Activated CD8-positive, alpha-beta memory T cell treated with anti-CD3 and anti-CD28 coated beads for 48 hours (primary cell): Measurements from ENCODE around the gene DNAH11.
"Not testable (repeated sequence)": the region's sequence is repeated elsewhere in the genome, so short reads cannot be mapped to it uniquely, and the experiment has no call there.

Source experiments
- DNase-seq, 3 experiments: peaks; one replicate each; pipeline ENCODE4 v3.0.0-alpha.2; 2020; ENCODE audit warnings: low read depth in 2 of 3, low spot score in 2 of 3

Gene DNAH11

DNA sequence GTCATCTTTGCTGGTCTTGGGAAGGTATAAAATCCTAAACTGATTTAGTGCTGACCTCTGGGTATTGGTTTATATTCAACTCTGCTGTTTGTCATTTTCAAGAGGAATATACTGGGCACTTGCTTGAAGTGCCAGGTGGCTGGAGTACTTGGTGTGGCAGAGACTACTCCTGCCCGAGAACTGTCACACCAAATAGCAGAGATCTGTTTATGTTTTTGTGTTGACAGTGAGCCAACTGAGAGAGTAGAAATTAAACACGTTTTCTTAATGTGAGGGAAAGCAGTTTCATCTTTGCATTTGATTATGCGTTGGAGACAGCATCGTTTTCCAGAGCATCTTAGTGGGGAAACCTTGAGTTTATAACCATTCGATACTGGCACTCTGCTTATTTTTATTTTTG, 228.4 kb downstream of the DNAH11 start:
- DNase-seq: no peak

DNA sequence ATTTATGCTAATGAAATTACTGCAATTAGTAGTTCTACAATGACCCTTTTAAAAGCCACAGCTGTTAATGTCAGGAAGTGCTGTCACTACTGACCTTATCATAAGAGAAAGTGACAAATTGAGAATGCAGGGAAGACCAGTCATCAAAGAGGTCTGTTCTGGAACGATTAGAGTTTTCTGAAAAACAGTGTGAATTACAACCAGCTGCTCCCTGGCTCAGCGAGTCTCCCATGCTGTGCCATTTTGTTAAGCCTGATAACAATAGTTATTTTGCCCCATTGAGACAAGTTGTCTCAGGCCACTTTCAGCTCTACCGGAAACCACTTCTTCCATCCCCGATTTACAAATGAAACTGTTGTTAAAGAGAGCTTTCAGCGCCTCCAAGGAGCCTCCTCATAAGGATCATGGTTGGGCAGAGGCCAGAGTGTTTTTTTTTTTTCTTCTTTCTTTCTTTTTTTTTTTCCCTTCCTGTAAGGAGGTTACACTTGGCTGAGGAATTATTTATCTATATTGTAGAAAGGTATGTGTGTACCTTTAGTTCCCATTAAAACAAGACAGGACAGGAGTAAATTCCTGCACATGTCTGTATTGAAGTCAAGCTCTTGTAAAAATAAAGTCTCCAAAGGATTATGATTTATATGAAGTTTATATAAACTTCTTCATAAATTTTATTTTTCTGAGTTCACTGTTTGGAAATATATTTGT, 229.2 kb downstream of the DNAH11 start:
- DNase-seq: no peak

DNA sequence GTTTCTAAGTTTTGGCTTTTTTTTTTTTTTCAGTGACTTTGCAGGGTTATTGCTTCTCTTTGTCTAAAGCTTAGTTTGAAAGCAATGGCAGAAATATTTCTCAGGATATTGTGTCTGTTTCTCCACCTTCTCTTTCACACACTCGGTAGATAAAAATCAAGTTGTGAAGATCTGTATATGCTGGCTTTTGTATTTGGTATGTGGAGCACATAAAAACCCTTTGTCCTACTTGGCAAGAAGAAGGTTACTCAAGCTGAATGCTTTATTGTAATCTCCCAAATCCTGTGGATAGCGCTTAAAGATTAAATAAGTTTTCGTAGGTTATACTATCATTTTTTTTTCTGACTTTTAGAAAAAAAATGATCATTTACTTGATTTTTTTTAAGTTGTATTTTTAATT, 230.5 kb downstream of the DNAH11 start:
- no peak for DNase-seq

- DNase-seq: no peak
Observed at GRCh38 chr7:21777921-21778320, 235.1 kb downstream of the DNAH11 start.

DNA sequence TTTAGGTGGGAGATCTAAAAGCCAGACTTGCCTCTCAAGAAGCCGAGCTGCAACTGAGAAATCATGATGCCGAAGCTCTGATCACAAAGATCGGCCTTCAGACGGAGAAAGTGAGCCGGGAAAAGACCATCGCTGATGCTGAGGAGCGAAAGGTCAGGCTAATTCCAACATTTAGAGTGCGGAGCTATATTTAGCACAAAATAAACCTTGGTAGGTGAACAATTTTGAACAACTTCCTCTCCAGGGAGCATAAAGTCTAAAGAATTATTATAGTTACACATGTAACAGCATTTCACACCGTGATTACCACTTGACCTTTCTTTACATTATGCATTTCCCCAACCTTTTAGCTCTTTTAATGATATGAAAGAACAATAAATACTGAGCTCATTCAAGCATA, 236.1 kb downstream of the DNAH11 start:
- DNase-seq: no peak

- no peak for DNase-seq
Observed at GRCh38 chr7:21782996-21783395, 240.2 kb downstream of the DNAH11 start.

DNA sequence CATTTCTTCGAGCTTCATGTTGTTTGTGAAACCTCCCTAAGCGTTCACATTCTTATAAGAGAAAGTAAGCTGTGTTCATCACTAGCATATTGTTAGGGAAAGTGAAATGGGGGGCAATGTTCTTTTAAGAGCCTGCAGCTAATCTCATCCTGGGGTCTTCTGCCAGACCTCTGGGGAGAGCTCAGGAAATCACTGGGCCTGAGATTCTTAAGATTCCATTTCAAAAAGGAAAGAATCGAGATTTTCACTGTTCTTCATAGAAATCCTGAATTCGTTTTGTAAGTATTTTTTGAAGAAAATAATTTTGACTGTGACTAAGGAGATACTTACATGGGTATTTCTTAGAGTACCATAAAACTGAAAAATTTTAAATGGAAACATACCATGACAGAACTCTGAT, 242.2 kb downstream of the DNAH11 start:
- DNase-seq: no peak

DNA sequence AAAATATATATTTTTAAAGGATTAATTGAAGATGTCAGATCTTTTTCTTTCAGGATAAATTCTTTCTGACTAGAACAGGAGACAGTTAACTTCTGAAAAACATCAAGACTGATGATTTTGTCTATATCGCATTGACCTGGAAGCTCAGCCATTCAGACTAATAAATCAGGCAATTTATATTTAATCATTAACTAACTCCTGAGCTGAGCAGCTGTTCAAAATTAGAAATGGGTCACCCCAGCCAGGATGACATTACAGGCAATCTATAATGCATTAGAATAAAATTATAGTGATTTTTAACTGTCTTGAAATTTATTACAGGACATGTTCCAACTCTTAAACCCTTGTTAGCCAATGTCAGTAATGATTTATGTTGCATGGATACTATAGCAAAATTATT, 263.0 kb downstream of the DNAH11 start:
- no peak for DNase-seq

- no peak for DNase-seq
Observed at GRCh38 chr7:21806388-21806787, 263.5 kb downstream of the DNAH11 start.

GRCh38 chr7:21819048-21819447, 276.2 kb downstream of the DNAH11 start:
- no peak for DNase-seq

- no peak for DNase-seq
Observed at GRCh38 chr7:21828841-21829240, 286.0 kb downstream of the DNAH11 start.

GRCh38 chr7:21829731-21830130, 286.9 kb downstream of the DNAH11 start:
- no peak for DNase-seq

DNA sequence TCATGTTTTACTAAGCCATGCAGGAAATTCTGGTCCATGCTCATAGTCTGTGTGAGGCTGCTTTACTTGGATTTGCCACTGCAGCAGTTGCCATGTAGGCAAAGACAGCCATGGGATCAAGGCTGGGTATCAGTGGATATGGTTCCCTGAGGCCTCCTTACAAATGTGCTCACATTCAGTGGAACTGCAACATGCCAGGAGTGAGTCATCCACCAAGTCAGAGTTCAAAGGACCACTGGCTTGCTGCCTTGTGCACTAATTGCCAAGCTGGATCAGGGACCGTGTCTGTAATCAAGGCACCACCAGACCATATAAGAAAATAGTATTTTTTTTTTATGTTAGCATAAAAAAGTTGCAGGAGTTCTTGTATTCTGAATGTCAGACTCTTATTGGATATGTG, 301.9 kb downstream of the DNAH11 start:
- DNase-seq: no peak

DNA sequence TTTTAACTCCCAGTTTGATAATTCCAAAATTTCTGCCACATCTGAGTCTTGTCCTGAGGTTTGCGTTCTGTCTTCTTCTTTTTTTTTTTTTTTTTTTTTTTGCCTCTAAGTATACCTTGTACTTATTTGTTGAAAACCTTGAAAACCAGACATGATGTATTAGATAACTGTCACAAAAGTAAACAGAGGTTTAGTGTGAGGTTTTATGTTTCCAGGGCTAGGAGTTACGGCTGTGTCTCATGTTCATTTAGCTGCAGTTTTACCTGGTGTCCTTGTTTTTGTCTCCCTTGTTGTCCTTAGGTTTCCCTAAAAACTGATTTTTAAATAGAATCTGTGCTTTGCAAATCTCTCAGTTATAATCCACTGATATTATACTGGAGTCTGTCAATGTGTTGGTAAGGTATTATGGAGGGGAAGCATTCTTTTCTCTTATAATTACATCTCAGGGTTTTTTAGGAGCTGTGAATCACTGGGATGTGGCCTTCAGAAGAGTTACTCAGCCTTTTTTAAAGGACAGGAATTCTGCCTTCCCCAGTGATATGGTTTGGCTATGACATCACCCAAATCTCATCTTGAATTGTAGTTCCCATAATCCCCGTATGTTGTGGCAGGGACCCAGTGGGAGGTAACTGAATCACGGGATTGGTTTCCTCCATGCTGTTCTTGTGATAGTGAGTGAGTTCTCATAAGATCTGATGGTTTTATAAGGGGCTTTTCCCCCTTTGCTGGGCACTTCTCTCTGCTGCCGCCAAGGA, 307.9 kb downstream of the DNAH11 start:
- DNase-seq: no peak

GRCh38 chr7:21851559-21851967, 308.7 kb downstream of the DNAH11 start:
- no peak for DNase-seq

DNA sequence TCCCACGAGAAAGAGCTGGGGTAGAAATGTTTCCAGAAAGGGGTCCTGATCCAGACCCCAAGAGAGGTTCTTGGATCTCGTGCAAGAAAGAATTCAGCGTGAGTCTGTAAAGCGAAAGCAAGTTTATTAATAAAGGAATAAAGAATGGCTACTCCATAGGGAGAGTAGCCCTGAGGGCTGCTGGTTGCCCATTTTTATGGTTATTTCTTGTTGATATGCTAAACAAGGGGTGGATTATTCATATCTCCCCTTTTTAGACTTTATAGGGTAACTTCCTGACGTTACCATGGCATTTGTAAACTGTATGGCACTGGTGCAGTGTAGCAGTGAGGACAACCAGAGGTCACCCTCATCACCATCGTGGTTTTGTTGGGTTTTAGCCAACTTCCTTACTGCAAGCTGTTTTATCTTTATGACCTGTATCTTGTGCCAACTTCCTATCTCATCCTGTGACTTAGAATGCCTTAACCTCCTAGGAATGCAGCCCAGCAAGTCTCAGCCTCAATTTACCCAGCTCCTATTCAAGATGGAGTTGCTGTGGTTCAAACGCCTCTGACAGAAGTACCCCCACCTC, 322.9 kb downstream of the DNAH11 start:
- DNase-seq: not testable (repeated sequence)

DNA sequence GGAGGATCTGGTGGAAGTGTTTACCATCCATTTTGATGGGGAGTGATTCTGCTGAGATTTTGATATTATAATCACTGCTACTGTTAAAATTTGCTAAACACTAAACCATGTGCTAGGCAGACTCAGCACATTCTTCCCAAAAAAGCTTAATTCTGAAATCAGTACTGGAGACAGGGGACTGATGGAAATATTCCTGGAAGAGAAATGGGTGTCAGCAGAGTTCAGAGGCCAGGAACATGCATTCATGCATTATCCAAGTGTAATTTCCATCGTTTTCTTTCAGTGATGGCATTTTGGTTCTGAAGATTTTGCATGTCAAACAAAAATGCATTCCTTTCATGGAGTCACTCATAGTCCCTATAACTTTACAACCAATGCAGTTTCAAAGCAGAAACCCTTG, 323.9 kb downstream of the DNAH11 start:
- DNase-seq: no peak

- DNase-seq: no peak
Observed at GRCh38 chr7:21867226-21867625, 324.4 kb downstream of the DNAH11 start.

GRCh38 chr7:21867816-21868575, 325.2 kb downstream of the DNAH11 start:
- no peak for DNase-seq

- no peak for DNase-seq
Observed at GRCh38 chr7:21868576-21868850, 325.7 kb downstream of the DNAH11 start.

DNA sequence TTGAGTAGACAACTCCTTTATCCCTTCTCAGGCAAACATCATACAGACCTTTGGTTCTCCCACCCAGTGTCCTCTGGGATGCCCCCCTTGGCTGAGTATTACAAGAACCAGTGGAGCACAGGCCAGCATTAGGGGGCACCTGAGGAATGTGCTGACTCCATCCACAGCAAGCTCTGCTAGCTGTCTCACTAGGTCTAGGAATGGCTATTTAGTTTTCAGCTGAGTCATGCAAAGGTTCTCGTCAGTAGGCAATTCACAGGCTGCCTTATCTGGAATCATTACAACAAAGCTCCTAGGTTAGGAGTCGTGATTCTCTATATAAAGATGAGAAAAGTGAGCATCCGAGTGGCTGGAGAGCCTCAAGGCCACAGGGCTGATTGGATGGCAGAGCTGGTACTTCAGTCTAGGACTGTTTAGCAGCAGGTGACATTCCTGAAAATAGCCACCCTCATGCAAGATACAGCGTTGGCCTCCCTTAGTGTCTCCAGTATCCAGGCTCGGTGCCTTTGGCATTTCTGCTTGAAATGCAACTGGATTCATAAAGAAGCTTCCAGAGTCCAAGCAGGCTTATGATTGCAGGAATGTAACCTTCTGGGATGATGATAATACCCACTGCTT, 327.1 kb downstream of the DNAH11 start:
- DNase-seq: no peak

DNA sequence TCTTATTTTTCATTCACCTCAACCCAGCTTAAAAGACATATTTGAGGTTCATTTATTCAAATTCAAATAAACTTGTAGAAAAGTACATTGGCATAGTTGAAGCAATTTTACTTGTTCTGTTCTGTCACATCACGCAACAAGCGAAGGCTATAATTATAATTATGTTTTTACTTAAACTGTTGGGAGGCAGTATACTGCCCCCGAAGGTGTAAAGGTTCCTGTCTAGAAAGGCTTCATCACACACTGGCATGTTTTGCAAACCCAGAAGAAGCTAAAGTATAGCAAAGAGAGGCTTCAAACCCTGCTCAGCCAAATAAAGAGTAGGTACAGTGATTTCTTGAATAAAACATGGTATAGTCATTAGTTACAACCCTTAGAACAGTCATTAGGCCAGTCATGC, 340.2 kb downstream of the DNAH11 start:
- no peak for DNase-seq
